GM12874 (cell line): ENCODE data around the gene ZNF385B.

Source experiments
- CTCF ChIP-seq: IDR thresholded peaks from 2 replicates; pipeline ENCODE4 v1.5.1; 2011; ENCODE audit warnings: low read depth, mild to moderate bottlenecking, control low read depth, low read length, moderate library complexity; ENCODE audit not compliant: insufficient read depth

ZNF385B gene

GRCh38 chr2:179511105-179511789, 350.2 kb downstream of the ZNF385B start:
- TF ChIP-seq CTCF, result no peak

DNA sequence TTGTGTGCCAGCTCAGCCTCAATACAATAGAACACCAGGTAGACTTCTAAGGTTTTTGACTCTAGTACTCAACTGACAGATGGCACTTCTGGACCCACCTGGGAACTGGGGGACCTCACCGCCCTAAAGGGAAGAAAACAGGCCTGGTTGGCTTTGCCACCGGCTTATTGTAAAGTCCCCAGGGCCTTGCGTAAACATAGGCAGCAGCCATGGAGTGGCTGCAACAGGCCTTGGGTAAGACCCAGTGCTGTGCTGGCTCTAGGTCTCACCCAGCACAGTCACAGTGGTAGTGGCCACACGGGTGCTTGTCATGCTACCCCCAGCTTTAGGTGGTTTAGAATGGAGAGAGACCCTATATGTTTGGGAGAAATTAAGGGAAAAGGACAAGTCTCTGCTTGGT, 366.1 kb downstream of the ZNF385B start:
- TF ChIP-seq CTCF, result no peak

- no peak for TF ChIP-seq CTCF
These were observed 372.8 kb downstream of the ZNF385B start for GRCh38 chr2:179488563-179488962.

DNA sequence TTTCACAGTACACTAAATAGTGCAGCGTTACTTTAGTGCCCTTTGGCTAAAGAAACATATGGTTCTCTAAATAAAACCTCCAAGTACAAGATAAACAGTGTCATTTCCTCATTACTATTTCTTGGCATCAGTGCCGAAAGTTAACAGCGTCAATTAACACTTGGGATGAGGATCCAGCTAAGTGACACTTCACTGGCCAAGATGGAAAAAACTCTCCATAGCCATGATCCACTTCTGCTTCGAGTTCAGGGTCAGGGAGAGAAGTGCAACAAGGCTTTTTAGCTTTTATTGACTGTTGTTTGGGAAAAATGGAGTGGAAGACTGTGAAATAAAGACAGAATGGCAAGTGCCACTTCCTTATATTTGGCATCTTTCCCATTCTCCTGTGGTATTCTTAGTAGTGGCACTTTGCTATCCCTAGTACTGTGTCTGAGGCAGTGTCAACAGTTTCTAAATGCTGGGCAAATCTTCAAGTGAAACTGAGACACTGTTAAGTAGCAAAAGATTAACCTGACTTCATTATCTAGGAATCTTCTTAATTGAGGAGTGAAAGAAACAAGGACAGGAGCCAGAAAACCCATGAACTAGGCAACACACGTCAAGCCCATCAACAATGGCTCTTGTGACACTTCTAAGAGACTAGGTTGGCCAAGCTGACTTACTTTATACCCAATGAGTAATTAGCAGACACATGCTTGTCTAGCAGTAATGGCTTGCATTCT, 374.2 kb downstream of the ZNF385B start:
- no peak for TF ChIP-seq CTCF

GRCh38 chr2:179483131-179483530, 378.3 kb downstream of the ZNF385B start:
- TF ChIP-seq CTCF, result no peak

- no peak for TF ChIP-seq CTCF
These were observed 381.5 kb downstream of the ZNF385B start for GRCh38 chr2:179479947-179480346.

GRCh38 chr2:179478771-179479170, 382.6 kb downstream of the ZNF385B start:
- no peak for TF ChIP-seq CTCF
